ENCODE results near the gene MPDU1.

The MPDU1 gene

GRCh38 chr17:7556627-7557026, 27.0 kb upstream of the MPDU1 start:
- Mint-ChIP-seq H3K4me1 (ENCODE audit: low read depth in 2 of 2) (peaks cover 42 to 43% of the 10 kb centered on the region in 2 donors), H3K9me3 (no peaks in the 10 kb centered on the region), H3K4me3 (no peak overlapping the region), H3K27ac (peak overlapping the region in 1 of 2 donors; percentile 82), H3K36me3 (ENCODE audit: insufficient read depth) (peaks cover 20% of the 10 kb centered on the region), H3K27me3 (no peaks in the 10 kb centered on the region)
- DNase-seq (no peak), ATAC-seq (replicated peaks) (no peak)

- Mint-ChIP-seq H3K36me3 (ENCODE audit: insufficient read depth) (peaks cover 27% of the 10 kb centered on the region), H3K9me3 (no peaks in the 10 kb centered on the region), H3K4me3 (no peak overlapping the region), H3K4me1 (ENCODE audit: low read depth in 2 of 2) (peaks cover 37 to 41% of the 10 kb centered on the region in 2 donors), H3K27ac (peak overlapping the region in 1 of 2 donors; percentile 82), H3K27me3 (no peaks in the 10 kb centered on the region)
- ATAC-seq (replicated peaks) (no peak), DNase-seq (no peak)
These were observed 26.4 kb upstream of the MPDU1 start for GRCh38 chr17:7557147-7557764.

- DNase-seq: no peak
- H3K36me3 Mint-ChIP-seq (ENCODE audit: insufficient read depth): peaks cover 33% of the 10 kb centered on the region
- no peak overlapping the region for H3K27ac Mint-ChIP-seq
- peaks cover 37 to 43% of the 10 kb centered on the region in 2 donors for H3K4me1 Mint-ChIP-seq (ENCODE audit: low read depth in 2 of 2)
- no peak for ATAC-seq (replicated peaks)
- H3K27me3 Mint-ChIP-seq: no peaks in the 10 kb centered on the region
- H3K4me3 Mint-ChIP-seq: peak overlapping the region in 1 of 2 donors; percentile 29
- no peaks in the 10 kb centered on the region for H3K9me3 Mint-ChIP-seq
These were observed 25.7 kb upstream of the MPDU1 start for GRCh38 chr17:7557775-7558543.

- H3K36me3 Mint-ChIP-seq (ENCODE audit: insufficient read depth): peaks cover 29% of the 10 kb centered on the region
- no peaks in the 10 kb centered on the region for H3K9me3 Mint-ChIP-seq
- H3K4me3 Mint-ChIP-seq: peak within 1 kb of the TSS in 1 of 2 donors; percentile 29
- no peak for DNase-seq
- peaks cover 32 to 38% of the 10 kb centered on the region in 2 donors for H3K4me1 Mint-ChIP-seq (ENCODE audit: low read depth in 2 of 2)
- H3K27ac Mint-ChIP-seq: peak within 1 kb of the TSS; percentile 60 to 65
- no peak for ATAC-seq (replicated peaks)
- no peaks in the 10 kb centered on the region for H3K27me3 Mint-ChIP-seq
These were observed 24.9 kb upstream of the MPDU1 start, which contains the start of gene TNFSF13 for GRCh38 chr17:7558544-7559319. Gene TNFSF13 (plus strand): TSS chr17:7558750. CDS start chr17:7559040, 290 bp downstream.

GRCh38 chr17:7559320-7560171, 24.1 kb upstream of the MPDU1 start:
- H3K4me1 Mint-ChIP-seq (ENCODE audit: low read depth in 2 of 2): peaks cover 29 to 35% of the 10 kb centered on the region in 2 donors
- peaks cover 31% of the 10 kb centered on the region for H3K36me3 Mint-ChIP-seq (ENCODE audit: insufficient read depth)
- ATAC-seq (replicated peaks) (no peak), DNase-seq (no peak)
- H3K27me3 Mint-ChIP-seq: no peaks in the 10 kb centered on the region
- H3K27ac Mint-ChIP-seq: peak overlapping the region in 1 of 2 donors; percentile 97
- H3K4me3 Mint-ChIP-seq: peak overlapping the region in 1 of 2 donors; percentile 95
- no peaks in the 10 kb centered on the region for H3K9me3 Mint-ChIP-seq

GRCh38 chr17:7560172-7561027, 23.3 kb upstream of the MPDU1 start:
- Mint-ChIP-seq H3K27me3 (no peaks in the 10 kb centered on the region), H3K4me3 (peak overlapping the region; percentile 95), H3K9me3 (no peaks in the 10 kb centered on the region), H3K36me3 (ENCODE audit: insufficient read depth) (peaks cover 37% of the 10 kb centered on the region), H3K27ac (peak overlapping the region; percentile 97 to 98), H3K4me1 (ENCODE audit: low read depth in 2 of 2) (peaks cover 28 to 29% of the 10 kb centered on the region in 2 donors)
- DNase-seq (peak in 1 of 3 experiments; percentile 48), ATAC-seq (replicated peaks) (no peak)

GRCh38 chr17:7561028-7561575, 22.6 kb upstream of the MPDU1 start:
- Mint-ChIP-seq H3K4me1 (ENCODE audit: low read depth in 2 of 2) (peaks cover 25 to 26% of the 10 kb centered on the region in 2 donors), H3K27me3 (no peaks in the 10 kb centered on the region), H3K9me3 (no peaks in the 10 kb centered on the region), H3K36me3 (ENCODE audit: insufficient read depth) (peaks cover 44% of the 10 kb centered on the region), H3K4me3 (peak overlapping the region; percentile 95), H3K27ac (peak overlapping the region; percentile 97 to 98)
- ATAC-seq (replicated peaks) (peak; percentile 70), DNase-seq (peak; percentile 76 to 83 (median 78))

- Mint-ChIP-seq H3K36me3 (ENCODE audit: insufficient read depth) (peaks cover 46% of the 10 kb centered on the region), H3K4me3 (peak within 1 kb of the TSS; percentile 95), H3K27me3 (no peaks in the 10 kb centered on the region), H3K9me3 (no peaks in the 10 kb centered on the region), H3K4me1 (ENCODE audit: low read depth in 2 of 2) (peaks cover 23 to 25% of the 10 kb centered on the region in 2 donors), H3K27ac (peak within 1 kb of the TSS; percentile 97 to 98)
- peak; percentile 86 for ATAC-seq (replicated peaks)
- peak; percentile 81 to 90 (median 86) for DNase-seq
These were observed 22.0 kb upstream of the MPDU1 start, which contains the start of gene SENP3 for GRCh38 chr17:7561589-7562207. Gene SENP3 (plus strand): TSS chr17:7561919. CDS start chr17:7563077, 1,158 bp downstream.

- Mint-ChIP-seq H3K9me3 (no peaks in the 10 kb centered on the region), H3K4me1 (ENCODE audit: low read depth in 2 of 2) (peaks cover 23 to 28% of the 10 kb centered on the region in 2 donors), H3K36me3 (ENCODE audit: insufficient read depth) (peaks cover 51% of the 10 kb centered on the region), H3K27me3 (no peaks in the 10 kb centered on the region), H3K4me3 (peak overlapping the region; percentile 95), H3K27ac (peak overlapping the region; percentile 97 to 98)
- peak; percentile 2 for ATAC-seq (replicated peaks)
- DNase-seq: no peak
These were observed 21.4 kb upstream of the MPDU1 start for GRCh38 chr17:7562208-7562605.

GRCh38 chr17:7563115-7563869, 20.4 kb upstream of the MPDU1 start:
- peak overlapping the region; percentile 95 for H3K4me3 Mint-ChIP-seq
- ATAC-seq (replicated peaks): no peak
- H3K27ac Mint-ChIP-seq: peak overlapping the region in 1 of 2 donors; percentile 98
- H3K4me1 Mint-ChIP-seq (ENCODE audit: low read depth in 2 of 2): peaks cover 24 to 28% of the 10 kb centered on the region in 2 donors
- H3K36me3 Mint-ChIP-seq (ENCODE audit: insufficient read depth): peaks cover 55% of the 10 kb centered on the region
- no peaks in the 10 kb centered on the region for H3K9me3 Mint-ChIP-seq
- no peak for DNase-seq
- H3K27me3 Mint-ChIP-seq: no peaks in the 10 kb centered on the region

GRCh38 chr17:7569571-7569970, 14.1 kb upstream of the MPDU1 start:
- Mint-ChIP-seq H3K27me3 (no peaks in the 10 kb centered on the region), H3K27ac (no peak overlapping the region), H3K36me3 (ENCODE audit: insufficient read depth) (peaks cover 63% of the 10 kb centered on the region), H3K4me3 (no peak overlapping the region), H3K4me1 (ENCODE audit: low read depth in 2 of 2) (peaks cover 18 to 22% of the 10 kb centered on the region in 2 donors), H3K9me3 (no peaks in the 10 kb centered on the region)
- DNase-seq (no peak), ATAC-seq (replicated peaks) (no peak)
